Activated gamma-delta T cell (primary cell): ENCODE results near the gene DMAC2.
"Not testable (repeated sequence)": the region's sequence is repeated elsewhere in the genome, so short reads cannot be mapped to it uniquely, and the experiment has no call there.

Experiments
- DNase-seq: peaks from one replicate; lab custom pipeline; 2025; lab: John Stamatoyannopoulos, UW

DMAC2 gene

DNA sequence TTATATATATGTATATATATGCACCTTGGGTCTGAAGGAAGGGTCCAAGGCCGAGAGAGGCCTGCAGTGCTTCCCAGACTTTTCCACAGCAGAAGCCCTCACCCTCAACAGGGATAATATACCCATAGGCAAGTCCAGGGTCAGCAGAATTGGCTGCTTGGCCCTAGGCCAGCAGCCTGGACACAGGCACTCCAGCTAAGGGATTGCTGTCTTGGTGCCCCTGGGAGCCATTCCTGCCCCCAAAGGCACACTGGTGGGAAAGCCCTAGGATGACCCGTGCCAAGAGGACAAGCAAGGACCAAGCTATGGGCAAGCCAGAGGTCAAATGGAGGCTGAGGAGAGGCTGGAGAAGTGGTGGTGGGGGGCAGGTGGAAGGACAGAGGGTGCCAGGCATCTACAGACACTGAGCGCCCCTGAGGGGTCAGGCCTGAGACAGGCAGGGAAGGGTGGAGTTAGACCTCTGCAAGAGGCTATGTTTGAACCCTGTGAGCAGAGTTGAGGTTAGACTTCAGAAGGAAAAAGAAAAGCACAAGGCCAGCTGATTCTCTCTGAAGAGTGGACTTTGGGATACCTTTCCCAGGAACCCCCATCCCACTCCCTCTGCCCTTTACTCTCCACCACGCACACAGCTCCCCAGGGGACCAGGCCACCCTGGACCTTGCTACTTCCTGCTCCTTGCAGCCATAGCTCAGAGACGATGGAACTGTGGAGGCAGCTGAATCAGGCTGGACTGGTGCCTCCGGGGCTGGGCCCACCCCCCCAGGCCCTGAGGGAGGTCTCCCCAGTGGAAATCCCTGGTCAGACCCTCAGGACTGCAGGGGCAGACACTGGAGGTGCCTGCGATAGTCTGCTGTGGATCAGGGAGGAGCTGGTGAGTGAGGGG is 3.0 kb upstream of the DMAC2 start, which contains the start of gene ERICH4:
Gene ERICH4, plus strand, starts transcription at position 684 of the 883 bp plus-strand sequence. Its CDS starts 14 bp downstream, at position 698.
- DNase-seq, result no peak

DNA sequence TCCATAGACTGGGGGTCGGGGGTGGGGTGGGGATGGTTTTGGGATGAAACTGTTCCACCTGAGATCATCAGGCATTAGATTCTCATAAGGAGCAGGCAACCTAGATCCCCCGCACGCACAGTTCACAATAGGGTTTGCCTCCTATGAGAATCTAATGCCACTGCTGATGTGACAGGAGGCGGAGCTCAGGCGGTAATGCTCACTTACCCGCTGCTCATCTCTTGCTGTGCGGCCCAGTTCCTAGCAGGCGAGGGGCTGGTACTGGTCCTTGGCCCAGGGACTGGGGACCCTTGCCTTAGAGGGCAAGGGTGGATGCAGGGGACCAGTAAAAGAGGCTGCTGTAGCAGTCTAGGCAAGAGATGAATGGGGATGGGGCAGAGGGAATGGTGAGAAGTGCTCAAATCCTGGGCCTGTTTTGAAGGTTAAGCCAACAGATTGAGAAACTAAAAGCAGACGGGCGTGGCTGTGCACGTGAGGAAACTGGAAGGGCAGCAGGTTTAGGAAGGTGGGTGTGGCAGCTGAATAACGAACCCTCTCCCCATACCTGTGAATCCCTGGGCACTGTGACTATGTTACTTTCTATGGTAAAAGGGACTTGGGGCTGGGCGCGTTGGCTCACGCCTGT is 1.7 kb upstream of the DMAC2 start:
- no peak for DNase-seq

- no peak for DNase-seq
Observed at GRCh38 chr19:41437944-41438574, 1.7 kb downstream of the DMAC2 start.

DNA sequence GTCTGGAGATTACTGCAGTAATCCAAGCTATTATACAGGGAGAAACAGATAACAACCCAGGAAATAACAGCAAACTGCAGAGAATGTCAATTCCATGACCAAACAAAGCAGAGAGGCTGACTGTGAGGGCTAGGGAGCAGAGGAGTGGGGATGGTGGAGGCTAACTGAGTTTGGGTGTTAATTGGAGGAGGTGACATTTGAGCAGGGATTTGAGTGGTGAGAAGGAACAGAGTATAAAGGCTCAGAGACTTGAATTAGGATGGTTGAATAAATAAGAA is 3.1 kb downstream of the DMAC2 start:
- no peak for DNase-seq

GRCh38 chr19:41435936-41436673 is 3.6 kb downstream of the DMAC2 start:
- DNase-seq, result no peak

GRCh38 chr19:41435376-41435775 is 4.3 kb downstream of the DMAC2 start:
- DNase-seq, result not testable (repeated sequence)

DNA sequence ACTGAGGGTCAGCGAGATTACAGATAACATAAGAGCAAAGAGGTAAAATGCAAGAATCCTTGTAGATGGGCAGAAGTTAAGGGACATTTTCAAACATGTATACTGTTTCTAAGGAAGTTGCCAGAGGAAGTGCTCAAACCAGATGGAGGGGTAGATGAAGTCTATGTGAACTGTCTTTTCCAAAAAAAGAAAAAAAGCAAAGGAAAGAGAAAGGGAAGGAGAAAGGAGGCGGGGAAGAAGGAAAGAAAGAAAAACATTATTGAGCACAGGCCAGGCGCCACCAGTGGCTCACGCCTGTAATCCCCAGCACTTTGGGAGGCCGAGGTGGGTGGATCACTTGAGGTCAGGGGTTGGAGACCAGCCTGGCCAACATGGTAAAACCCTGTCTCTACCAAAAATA is 5.3 kb downstream of the DMAC2 start:
- no peak for DNase-seq

GRCh38 chr19:41433171-41433570 is 6.5 kb downstream of the DMAC2 start:
- DNase-seq, result no peak

DNA sequence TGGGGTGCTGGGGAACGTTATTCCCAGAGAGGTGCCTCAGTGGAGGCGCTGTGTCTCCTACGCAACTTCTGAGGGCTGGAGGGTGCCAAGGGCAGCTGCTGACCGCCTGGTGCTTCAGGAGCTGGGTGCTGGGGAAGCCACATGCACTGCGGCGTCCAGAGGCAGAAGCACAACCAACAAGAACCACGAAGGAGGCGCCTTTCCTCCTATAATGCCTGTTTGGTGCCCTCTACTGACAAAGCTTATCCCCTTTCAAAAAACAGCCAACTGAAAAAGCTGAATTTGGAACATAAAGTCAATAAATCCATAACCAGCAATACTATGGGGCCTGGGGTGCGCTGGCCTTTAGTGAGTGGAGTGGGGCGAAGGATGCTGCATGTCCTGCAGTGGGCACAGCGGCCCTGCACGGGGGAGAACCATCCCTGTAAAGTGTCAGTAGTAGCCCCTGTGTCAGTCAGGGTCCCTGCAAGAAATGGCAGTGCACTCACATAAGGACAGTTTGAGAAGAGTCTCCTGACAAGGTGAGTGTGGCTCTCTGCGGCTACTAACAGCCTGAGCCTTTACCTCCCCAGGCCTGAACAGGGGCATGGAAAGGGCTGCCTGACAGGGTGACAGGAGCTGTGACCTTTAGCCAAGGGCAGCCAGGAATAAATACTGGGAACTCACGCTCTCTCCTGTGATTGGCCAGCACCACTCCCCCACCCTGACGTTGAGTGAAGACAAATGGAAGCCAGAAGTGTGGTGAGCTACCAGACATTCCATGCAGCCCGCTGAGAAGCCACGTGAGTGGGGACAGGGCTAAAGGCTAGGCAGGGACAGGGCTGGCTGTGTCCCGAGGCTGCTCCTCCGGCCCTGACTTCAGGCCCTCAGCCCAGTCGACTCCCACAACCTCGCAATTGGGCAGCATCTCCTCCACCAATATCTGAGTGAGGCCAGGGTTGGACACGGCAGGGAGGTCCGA is 8.0 kb downstream of the DMAC2 start:
- DNase-seq, result no peak

GRCh38 chr19:41430922-41431321 is 8.8 kb downstream of the DMAC2 start:
- DNase-seq, result no peak

DNA sequence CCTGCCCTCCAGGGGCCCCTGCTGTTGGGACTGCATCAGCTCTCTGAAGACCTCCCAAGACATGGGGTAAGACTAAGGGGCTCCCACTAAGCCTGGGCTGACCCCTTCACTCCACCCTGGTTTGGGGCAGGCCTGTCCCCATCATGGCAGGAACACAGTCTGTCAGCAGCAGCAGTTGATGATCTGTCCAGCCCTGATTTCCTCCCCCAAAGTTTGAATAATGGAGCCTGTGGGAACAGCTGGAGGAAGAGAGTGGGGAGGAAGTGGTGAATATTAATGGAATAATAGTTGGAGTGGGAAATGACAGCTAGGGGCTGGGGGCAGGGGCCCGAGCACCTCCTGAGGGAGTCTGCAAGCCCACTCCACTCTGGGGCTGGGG is 11.2 kb downstream of the DMAC2 start:
- DNase-seq, result no peak

DNA sequence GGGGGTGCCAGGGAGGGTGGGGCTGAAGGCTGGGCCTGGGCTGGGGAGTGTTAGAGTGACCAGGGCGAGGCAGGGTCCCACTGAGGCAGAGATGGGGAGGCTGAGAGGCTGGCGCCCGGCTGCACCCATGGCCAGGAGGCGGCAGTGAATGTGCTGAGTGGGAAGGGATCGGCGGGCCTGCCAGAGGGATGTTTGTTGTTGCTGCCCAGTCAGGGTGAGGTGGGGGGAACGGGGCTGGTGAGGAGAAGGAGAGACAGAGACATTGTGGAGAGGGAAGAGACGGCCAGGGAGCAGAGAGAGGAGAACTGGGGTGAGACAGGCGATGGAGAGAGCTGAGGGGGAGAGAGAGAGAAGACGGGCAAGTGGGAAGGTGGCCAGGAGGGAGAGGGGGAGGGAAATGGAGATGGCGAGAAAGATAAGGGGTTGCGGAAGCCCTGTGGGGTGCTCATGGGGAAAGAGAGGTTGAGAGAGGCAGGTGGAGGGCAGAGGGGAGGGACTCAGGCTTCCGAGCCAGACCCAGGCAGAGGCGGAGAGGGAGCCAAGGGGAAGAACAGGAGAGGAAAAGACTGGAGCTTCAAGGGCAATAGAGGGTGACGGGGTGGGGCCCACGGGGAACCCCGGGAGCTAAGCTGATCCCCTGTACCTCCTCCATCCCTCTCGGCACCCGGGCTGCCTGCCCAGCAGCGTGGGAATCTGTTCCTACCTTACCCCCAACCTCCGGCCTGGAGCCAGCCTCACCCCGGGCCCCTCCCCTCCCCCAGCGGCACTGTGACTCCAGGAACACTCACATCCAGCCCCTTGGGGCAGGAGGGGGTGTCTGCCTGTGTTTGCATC is 11.8 kb downstream of the DMAC2 start:
- DNase-seq, result no peak

DNA sequence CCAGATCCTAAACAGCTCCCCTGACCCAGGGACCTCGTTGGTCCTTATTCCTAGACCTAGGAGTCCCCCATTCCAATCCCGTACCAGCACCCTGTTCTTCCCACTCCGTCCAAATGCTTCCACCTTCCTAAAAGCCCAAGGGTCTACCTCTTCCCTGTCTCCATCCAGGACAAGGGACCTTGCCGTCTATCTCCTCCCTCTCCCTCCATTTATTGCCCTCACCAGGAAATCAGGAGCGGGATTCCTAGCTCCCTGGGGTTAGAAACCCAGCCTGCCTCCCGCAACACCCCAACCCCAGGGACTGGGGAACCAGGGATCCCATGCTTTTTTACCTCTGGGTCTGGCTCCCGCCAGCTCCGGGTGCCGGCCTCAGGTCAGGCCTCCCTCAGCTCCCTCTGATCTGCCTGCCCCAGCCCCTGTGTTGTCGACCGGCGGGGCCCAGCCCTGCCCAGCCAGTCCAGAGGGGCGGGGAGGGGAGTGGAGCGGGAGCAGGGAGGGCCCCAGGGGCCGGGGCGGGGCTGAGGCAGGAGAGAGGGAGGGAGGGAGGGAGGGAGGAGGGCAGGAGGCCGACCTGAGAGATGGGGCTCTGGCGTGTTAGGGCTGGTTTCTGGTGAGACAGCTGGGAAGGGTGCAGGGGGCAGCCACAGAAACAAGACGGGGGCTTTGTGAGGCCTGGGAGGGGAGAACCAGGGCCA is 12.6 kb downstream of the DMAC2 start, which contains the start of gene B3GNT8:
Gene B3GNT8, minus strand, starts transcription at position 423 of the 695 bp plus-strand sequence. CDS start 596 bp downstream, outside the sequence.
- DNase-seq, result peak; percentile 31

- DNase-seq, result no peak
Observed at GRCh38 chr19:41426116-41426841, 13.4 kb downstream of the DMAC2 start.

DNA sequence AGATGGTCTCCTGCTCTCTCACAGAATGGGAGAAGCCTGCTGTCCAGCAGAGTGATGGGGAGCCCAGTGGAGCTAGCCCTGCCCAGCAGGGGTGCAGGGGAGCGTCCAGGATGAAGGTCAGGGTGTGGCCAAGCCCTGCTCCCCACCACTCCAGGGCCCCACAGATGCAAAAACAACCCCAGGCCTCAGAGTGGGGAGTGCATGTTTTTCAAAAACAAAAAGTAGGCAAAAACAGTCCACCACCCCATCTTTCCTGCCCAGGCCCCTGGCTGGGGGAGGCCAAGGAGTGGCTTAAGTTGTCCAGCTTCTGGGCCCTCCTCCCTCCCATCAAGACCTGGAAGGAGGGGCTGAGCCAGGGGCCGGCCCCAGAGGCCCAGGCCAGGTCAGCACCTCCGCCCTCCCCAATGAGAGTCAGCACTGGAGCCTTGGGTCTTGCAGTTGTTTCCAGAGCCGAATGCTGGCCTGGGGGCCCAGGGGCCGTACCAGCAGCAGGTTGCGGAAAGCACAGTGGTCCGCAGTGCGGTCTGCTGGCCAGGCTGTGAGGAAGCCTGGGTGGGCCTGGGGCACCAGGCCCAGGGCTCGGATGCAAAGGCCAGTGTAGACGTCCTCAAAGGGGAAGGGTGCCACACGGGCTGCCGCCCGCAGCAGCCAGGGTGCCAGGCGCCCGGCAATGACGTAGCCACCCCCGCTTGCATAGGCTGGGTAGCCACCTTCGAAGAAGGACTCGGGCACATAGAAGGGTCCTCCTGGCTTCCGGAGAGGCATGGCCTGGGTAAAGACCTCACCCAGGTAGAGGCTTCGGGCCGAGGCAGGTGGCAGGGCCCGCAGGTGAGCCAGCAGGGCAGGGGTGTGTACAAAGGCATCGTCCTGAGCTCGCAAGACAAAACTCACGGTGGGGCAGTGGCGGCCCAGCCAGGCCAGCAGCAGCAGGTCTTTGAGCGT is 14.3 kb downstream of the DMAC2 start:
- DNase-seq, result no peak

DNA sequence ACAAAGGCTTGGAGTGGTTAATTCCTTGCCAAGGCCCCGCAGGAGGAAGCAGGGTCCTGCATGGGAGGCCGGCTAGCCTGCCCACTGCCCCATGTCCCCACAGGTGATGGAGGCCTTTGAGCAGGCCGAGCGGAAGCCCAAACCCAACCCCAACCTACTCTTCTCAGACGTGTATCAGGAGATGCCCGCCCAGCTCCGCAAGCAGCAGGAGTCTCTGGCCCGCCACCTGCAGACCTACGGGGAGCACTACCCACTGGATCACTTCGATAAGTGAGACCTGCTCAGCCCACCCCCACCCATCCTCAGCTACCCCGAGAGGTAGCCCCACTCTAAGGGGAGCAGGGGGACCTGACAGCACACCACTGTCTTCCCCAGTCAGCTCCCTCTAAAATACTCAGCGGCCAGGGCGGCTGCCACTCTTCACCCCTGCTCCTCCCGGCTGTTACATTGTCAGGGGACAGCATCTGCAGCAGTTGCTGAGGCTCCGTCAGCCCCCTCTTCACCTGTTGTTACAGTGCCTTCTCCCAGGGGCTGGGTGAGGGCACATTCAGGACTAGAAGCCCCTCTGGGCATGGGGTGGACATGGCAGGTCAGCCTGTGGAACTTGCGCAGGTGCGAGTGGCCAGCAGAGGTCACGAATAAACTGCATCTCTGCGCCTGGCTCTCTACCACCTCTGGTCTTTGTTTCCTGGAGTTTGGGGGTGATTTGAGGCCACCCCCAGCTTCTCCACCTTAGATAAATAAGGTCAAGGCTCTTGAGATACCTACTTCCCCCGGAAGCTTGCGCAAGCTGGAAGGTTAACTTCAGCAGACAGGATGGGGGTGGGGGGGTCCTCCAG is 15.2 kb downstream of the DMAC2 start:
- DNase-seq, result no peak

- no peak for DNase-seq
Observed at GRCh38 chr19:41422955-41423354, 16.8 kb downstream of the DMAC2 start.
